HepG2 (cell line): ENCODE measurements around the gene P4HB. TPM values are rescaled to one million over a fixed set of nuclear protein-coding genes. Genes with fewer than 3 reads are reported as not detected.

Source experiments
- CEBPG ChIP-seq: IDR thresholded peaks from 2 replicates; pipeline ENCODE4 v1.6.1; 2016
- MEF2D ChIP-seq: sonication (generic); formaldehyde crosslinking; IDR thresholded peaks from 2 replicates; pipeline ENCODE4 v1.5.1; 2020; ENCODE audit warnings: mild to moderate bottlenecking, missing genetic modification reagents
- NFE2L1 ChIP-seq: sonication (generic); formaldehyde crosslinking; IDR thresholded peaks from 2 replicates; pipeline ENCODE4 v1.4.0; 2020; ENCODE audit warnings: missing genetic modification reagents, mild to moderate bottlenecking, borderline replicate concordance
- POGZ ChIP-seq: sonication (generic); formaldehyde crosslinking; IDR thresholded peaks from 2 replicates; pipeline ENCODE4 v1.4.0; 2020; ENCODE audit warnings: mild to moderate bottlenecking, missing genetic modification reagents
- SKI ChIP-seq: fragments of 450-650 bp; IDR thresholded peaks from one replicate; pipeline ENCODE4 v1.6.1; 2018; ENCODE audit warnings: mild to moderate bottlenecking; ENCODE audit not compliant: partially characterized antibody
- SMARCE1 ChIP-seq: fragments of 450-650 bp; IDR thresholded peaks from 2 replicates; pipeline ENCODE4 v1.6.1; 2017; ENCODE audit warnings: borderline replicate concordance
- SP1 ChIP-seq, 2 experiments: fragments of 450-650 bp in 1 of 2; sonication (generic) in 1 of 2; formaldehyde crosslinking in 1 of 2; IDR thresholded peaks; 2 replicates each; pipeline versions ENCODE4 v1.4.0 to v1.6.1; 2016 to 2020; ENCODE audit warnings: missing genetic modification reagents in 1 of 2
- TOPORS ChIP-seq: sonication (generic); formaldehyde crosslinking; IDR thresholded peaks from 2 replicates; pipeline ENCODE4 v1.8.0; 2023; ENCODE audit warnings: mild to moderate bottlenecking, missing genetic modification reagents
- ZBTB4 ChIP-seq: sonication (generic); formaldehyde crosslinking; IDR thresholded peaks from 2 replicates; pipeline ENCODE4 v1.4.0; 2020; ENCODE audit warnings: missing genetic modification reagents, mild to moderate bottlenecking, borderline replicate concordance
- ZFP90 ChIP-seq: sonication (generic); formaldehyde crosslinking; IDR thresholded peaks from 2 replicates; pipeline ENCODE4 v1.8.0; 2022; ENCODE audit warnings: missing genetic modification reagents, mild to moderate bottlenecking, inconsistent platforms, borderline replicate concordance
- ZNF205 ChIP-seq: IDR thresholded peaks from 2 replicates; pipeline ENCODE4 v1.6.1; 2018; ENCODE audit warnings: missing biosample characterization, missing genetic modification reagents
- ZNF234 ChIP-seq: sonication (generic); formaldehyde crosslinking; conservative IDR thresholded peaks from 2 replicates; pipeline ENCODE4 v1.5.1; 2020; ENCODE audit warnings: mild to moderate bottlenecking, missing genetic modification reagents
- ZNF275 ChIP-seq: sonication (generic); formaldehyde crosslinking; IDR thresholded peaks from 2 replicates; pipeline ENCODE4 v1.8.0; 2022; ENCODE audit warnings: missing genetic modification reagents, mild to moderate bottlenecking, inconsistent platforms, borderline replicate concordance
- ZNF432 ChIP-seq: sonication (generic); formaldehyde crosslinking; IDR thresholded peaks from 2 replicates; pipeline ENCODE4 v1.5.0; 2020; ENCODE audit warnings: missing genetic modification reagents, mild to moderate bottlenecking, borderline replicate concordance
- ZNF564 ChIP-seq: sonication (generic); formaldehyde crosslinking; IDR thresholded peaks from 2 replicates; pipeline ENCODE4 v1.8.1; 2023; ENCODE audit warnings: mild to moderate bottlenecking, missing genetic modification reagents
- ZNF816 ChIP-seq: sonication (generic); formaldehyde crosslinking; IDR thresholded peaks from 2 replicates; pipeline ENCODE4 v1.8.0; 2022; ENCODE audit warnings: missing genetic modification reagents, mild to moderate bottlenecking, borderline replicate concordance
- polyA plus RNA-seq, 8 experiments: library from polyadenylated mRNA; depleted of rRNA in 3 of 8; stranded (reverse) in 7 of 8; unstranded in 1 of 8; fragments of >200 nt; fragmentation: Illumina TruSeq in 4 of 8; extraction: Trizol in 4 of 8; gene quantifications; 2 replicates each; pipeline versions ENCODE4 v1.2.1 to v1.2.3, GENCODE V29; 2011 to 2016; ENCODE audit warnings: low read depth in 4 of 8, missing spikeins in 1 of 8, mixed read lengths in 1 of 8; ENCODE audit not compliant: insufficient read depth in 1 of 8
- total RNA-seq, 5 experiments: library from RNA; depleted of rRNA; stranded (reverse); fragments of >200 nt; fragmentation: Illumina TruSeq; extraction: Trizol; gene quantifications; 2 replicates each; pipeline ENCODE4 v1.2.3, GENCODE V29; 2016; ENCODE audit warnings: low read depth in 1 of 5
- TF ChIP-seq, protein P1 (sequence below), 2 experiments: fragments of 450-650 bp in 1 of 2; sonication (generic) in 1 of 2; formaldehyde crosslinking; IDR thresholded peaks; 2 replicates each; pipeline versions ENCODE4 v1.5.0 to v1.8.0; 2020 to 2022; ENCODE audit warnings: mild to moderate bottlenecking in 1 of 2, missing genetic modification reagents in 1 of 2
- TF ChIP-seq, protein P2 (sequence below): fragments of 450-650 bp; IDR thresholded peaks from 2 replicates; pipeline ENCODE4 v1.6.1; 2016
- TF ChIP-seq, protein P3 (sequence below): sonication (generic); formaldehyde crosslinking; IDR thresholded peaks from 2 replicates; pipeline ENCODE4 v1.8.0; 2022; ENCODE audit warnings: mild to moderate bottlenecking, missing genetic modification reagents, borderline replicate concordance

P4HB gene
- total and polyA plus RNA-seq, 2 of the 13 experiments (the other 11 are each of a cell fraction or from before 2014, with no cell fraction given) = 185 to 782 TPM

DNA sequence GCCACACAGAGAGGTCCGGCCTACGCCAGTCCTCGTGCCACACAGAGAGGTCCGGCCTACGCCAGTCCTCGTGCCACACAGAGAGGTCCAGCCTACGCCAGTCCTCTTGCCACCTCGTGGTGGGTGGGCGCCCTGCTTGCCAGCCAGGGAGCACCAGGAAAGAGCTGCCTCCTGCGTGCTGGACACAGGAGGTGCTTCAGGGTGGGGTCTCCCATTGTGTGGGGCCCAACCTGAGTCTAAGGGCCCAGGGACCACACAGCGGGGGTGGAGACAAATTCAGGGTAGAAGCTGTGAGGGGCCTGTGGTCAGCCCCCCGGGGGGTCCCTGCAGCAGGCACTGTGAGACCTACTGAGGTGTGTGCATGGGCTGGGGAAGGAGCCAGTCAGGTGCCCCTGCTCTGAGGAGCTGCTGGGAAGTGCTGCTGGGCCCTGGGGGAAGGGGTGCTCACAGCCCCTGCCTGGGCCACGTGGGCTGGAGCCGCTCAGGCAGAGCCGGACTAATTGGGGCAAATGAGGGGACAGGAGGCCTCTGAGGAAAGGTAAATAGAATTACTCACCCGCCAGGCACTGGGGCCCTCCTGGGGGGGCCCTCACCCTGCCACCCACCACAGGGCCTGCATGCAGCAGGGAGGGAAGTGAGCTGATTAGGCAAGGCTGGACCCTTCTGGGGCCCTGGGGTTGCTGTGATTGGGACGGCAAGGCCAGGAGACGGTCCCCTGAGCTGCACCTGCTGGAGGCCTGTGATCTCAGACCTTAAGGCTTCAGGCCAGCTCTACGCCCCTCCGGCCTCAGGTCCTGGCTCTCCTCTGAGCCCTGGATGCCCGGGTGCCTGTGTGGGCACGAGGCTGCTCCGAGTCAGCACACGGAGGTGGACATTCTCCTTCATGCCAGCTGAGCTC lies 45.3 kb downstream of the P4HB start (continued):
- no peak for TF ChIP-seq ZBTB4
- TF ChIP-seq ZNF432 (CRISPR knock-in tag) = no peak
- TF ChIP-seq ZNF275 (CRISPR knock-in tag) = no peak
- TF ChIP-seq ZNF234 = no peak
- no peak for TF ChIP-seq SMARCE1
- TF ChIP-seq SKI = no peak
- no peak; the same call in 1 of the 2 replicates for TF ChIP-seq ZNF205
- TF ChIP-seq ZFP90 (CRISPR knock-in tag) = no peak
- no peak for TF ChIP-seq SP1 (IDR thresholded peaks at IDR 0.05)
- no peak for TF ChIP-seq SP1 (CRISPR knock-in tag; IDR thresholded peaks at IDR 0.05)
- 0 out of 2 replicates have a peak, but pooled peaks have one; percentile 31 for TF ChIP-seq CEBPG
- TF ChIP-seq POGZ (CRISPR knock-in tag) = no peak
- no peak for TF ChIP-seq NFE2L1
- TF ChIP-seq MEF2D = peak; percentile 55; the same call in 1 of the 2 replicates
- TF ChIP-seq, protein P1, sequence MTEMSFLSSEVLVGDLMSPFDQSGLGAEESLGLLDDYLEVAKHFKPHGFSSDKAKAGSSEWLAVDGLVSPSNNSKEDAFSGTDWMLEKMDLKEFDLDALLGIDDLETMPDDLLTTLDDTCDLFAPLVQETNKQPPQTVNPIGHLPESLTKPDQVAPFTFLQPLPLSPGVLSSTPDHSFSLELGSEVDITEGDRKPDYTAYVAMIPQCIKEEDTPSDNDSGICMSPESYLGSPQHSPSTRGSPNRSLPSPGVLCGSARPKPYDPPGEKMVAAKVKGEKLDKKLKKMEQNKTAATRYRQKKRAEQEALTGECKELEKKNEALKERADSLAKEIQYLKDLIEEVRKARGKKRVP (CRISPR knock-in tag; IDR thresholded peaks at IDR 0.05) = peak in 1 of 2 experiments; percentile 81; a peak in 2 of 4 replicates
- no peak for TF ChIP-seq TOPORS (CRISPR knock-in tag)
- TF ChIP-seq ZNF564 (CRISPR knock-in tag) = no peak
- TF ChIP-seq, protein P2, sequence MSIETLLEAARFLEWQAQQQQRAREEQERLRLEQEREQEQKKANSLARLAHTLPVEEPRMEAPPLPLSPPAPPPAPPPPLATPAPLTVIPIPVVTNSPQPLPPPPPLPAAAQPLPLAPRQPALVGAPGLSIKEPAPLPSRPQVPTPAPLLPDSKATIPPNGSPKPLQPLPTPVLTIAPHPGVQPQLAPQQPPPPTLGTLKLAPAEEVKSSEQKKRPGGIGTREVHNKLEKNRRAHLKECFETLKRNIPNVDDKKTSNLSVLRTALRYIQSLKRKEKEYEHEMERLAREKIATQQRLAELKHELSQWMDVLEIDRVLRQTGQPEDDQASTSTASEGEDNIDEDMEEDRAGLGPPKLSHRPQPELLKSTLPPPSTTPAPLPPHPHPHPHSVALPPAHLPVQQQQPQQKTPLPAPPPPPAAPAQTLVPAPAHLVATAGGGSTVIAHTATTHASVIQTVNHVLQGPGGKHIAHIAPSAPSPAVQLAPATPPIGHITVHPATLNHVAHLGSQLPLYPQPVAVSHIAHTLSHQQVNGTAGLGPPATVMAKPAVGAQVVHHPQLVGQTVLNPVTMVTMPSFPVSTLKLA = no peak
- TF ChIP-seq, protein P3, sequence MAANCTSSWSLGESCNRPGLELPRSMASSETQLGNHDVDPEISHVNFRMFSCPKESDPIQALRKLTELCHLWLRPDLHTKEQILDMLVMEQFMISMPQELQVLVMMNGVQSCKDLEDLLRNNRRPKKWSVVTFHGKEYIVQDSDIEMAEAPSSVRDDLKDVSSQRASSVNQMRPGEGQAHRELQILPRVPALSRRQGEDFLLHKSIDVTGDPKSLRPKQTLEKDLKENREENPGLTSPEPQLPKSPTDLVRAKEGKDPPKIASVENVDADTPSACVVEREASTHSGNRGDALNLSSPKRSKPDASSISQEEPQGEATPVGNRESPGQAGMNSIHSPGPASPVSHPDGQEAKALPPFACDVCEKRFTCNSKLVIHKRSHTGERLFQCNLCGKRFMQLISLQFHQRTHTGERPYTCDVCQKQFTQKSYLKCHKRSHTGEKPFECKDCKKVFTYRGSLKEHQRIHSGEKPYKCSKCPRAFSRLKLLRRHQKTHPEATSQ (CRISPR knock-in tag) = no peak
- TF ChIP-seq ZNF816 (CRISPR knock-in tag) = no peak
